SH-SY5Y (cell line): ENCODE data around the gene GPR137.

Experiments used
- GATA2 ChIP-seq: IDR thresholded peaks from 2 replicates; pipeline ENCODE4 v1.6.1; 2011; ENCODE audit warnings: mild to moderate bottlenecking, low read depth, low read length
- GATA3 ChIP-seq: IDR thresholded peaks from 2 replicates; pipeline ENCODE4 v1.6.1; 2011; ENCODE audit warnings: low read depth, mild to moderate bottlenecking, low read length, moderate library complexity

DNA sequence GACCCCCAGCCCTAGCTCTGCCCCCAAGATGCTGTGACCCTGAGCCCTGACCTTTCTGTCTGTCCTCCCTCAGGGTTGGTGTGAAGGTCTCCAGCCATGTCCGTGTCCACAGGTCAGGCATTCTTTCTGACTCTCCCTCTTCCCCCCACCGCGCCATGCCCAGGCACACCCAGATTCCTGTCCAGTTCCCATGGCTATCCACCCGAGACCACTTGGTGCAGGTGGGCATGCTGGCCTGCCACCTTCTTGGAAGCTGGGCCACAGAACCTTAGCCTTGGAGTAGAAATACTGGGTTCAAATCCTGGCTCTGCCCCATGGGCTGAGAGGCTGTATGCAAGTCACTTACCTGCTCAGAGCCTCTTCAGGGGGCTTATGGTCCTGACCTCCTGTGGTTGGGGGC is 36.6 kb upstream of the GPR137 start:
- TF ChIP-seq GATA2, result no peak
- TF ChIP-seq GATA3, result no peak
